Measurements from ENCODE around the gene OR4M1. TPM values are rescaled to one million over a fixed set of nuclear protein-coding genes. Genes with fewer than 3 reads are reported as not detected.
A peak's percentile ranks its signal among the peaks of the same experiment; 100 is the strongest.
"Not testable (repeated sequence)": the region's sequence is repeated elsewhere in the genome, so short reads cannot be mapped to it uniquely, and the experiment has no call there.

Gene OR4M1
- total RNA-seq, 4 donors from 2014 or later = not detected

DNA sequence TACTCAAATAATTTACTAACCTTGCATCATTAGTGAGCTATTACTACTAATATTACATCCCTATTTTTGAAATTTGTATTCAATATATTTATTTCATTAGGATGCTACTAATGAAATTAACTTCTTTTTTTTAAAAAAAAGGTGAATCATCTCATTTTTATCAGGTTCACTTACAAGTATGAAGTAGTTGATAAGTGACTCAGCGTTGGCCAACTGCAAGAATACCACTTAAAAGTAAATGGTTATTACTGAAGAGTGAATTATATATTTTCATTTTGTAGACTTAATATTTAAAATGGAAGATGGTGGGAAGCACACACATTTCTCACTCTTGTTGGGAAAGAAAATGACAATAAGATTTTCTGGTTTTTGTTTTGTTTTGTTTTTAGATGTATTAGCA lies 49.9 kb downstream of the OR4M1 start:
- ATAC-seq (ENCODE audit: low FRiP score) (no peak), DNase-seq (ENCODE audit: low spot score) (no peak)
- TF ChIP-seq, protein P1, sequence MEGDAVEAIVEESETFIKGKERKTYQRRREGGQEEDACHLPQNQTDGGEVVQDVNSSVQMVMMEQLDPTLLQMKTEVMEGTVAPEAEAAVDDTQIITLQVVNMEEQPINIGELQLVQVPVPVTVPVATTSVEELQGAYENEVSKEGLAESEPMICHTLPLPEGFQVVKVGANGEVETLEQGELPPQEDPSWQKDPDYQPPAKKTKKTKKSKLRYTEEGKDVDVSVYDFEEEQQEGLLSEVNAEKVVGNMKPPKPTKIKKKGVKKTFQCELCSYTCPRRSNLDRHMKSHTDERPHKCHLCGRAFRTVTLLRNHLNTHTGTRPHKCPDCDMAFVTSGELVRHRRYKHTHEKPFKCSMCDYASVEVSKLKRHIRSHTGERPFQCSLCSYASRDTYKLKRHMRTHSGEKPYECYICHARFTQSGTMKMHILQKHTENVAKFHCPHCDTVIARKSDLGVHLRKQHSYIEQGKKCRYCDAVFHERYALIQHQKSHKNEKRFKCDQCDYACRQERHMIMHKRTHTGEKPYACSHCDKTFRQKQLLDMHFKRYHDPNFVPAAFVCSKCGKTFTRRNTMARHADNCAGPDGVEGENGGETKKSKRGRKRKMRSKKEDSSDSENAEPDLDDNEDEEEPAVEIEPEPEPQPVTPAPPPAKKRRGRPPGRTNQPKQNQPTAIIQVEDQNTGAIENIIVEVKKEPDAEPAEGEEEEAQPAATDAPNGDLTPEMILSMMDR (IDR thresholded peaks at IDR 0.05) = no peak

DNA sequence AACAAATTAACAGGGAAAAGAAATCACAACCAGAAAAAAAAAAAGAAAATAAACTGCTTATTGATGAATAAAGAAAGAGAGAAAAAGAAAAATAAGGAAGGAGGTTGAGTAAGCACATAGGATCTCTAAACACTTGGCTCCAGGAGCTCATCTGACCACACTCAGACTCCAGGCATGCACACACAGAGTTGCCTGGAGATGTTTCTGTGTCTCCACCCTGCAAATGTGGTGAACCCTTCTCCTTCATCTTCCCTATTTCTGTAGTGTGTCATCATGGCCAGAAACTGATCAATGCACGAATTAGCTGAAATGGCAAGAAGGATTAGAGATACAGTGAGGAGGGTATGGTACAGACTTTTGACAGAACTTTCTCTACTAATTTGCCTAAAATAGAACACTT lies 50.5 kb downstream of the OR4M1 start:
- no peak for DNase-seq (ENCODE audit: low spot score)
- peak; percentile 57 for ATAC-seq (ENCODE audit: low FRiP score)
- TF ChIP-seq, protein P1 (IDR thresholded peaks at IDR 0.05) = no peak

DNA sequence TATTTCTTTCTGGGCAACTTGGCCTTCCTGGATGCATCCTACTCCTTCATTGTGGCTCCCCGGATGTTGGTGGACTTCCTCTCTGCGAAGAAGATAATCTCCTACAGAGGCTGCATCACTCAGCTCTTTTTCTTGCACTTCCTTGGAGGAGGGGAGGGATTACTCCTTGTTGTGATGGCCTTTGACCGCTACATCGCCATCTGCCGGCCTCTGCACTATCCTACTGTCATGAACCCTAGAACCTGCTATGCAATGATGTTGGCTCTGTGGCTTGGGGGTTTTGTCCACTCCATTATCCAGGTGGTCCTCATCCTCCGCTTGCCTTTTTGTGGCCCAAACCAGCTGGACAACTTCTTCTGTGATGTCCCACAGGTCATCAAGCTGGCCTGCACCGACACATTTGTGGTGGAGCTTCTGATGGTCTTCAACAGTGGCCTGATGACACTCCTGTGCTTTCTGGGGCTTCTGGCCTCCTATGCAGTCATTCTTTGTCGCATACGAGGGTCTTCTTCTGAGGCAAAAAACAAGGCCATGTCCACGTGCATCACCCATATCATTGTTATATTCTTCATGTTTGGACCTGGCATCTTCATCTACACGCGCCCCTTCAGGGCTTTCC lies 54.4 kb downstream of the OR4M1 start:
- ATAC-seq (ENCODE audit: low FRiP score); DNase-seq (ENCODE audit: low spot score): not testable (repeated sequence)

DNA sequence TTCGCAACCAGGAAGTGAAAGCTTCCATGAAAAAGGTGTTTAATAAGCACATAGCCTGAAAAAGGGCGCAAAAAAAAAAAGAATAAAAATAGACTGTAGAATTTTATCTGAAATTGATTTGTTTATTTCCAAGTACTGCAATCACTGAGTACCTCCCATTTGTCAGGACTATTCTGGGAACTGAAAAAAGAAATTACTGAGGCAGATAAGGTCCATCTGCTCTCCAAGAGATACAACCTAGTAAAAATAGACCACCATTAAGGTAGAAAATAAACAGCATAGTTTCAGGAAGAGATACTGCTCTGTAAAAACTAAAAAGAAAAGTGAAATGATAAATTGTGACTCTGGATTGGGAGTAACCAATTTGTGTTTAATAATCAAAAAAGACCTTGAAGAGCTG lies 55.0 kb downstream of the OR4M1 start:
- TF ChIP-seq, protein P1 (IDR thresholded peaks at IDR 0.05) = no peak
- ATAC-seq (ENCODE audit: low FRiP score) (no peak), DNase-seq (ENCODE audit: low spot score) (no peak)

Other genes starting within 250 kb of the OR4M1 start
- gene OR11H2, start 59.6 kb upstream of the OR4M1 start, total RNA-seq = not detected
- gene OR4Q3, start 29.9 kb upstream of the OR4M1 start, total RNA-seq = not detected
- under 1 TPM in 1 of 4 donors, not detected in 3; 0.09 TPM for gene OR4N2, start 30.3 kb downstream of the OR4M1 start, total RNA-seq
- not detected for gene OR4K2, start 101.6 kb downstream of the OR4M1 start, total RNA-seq
- not detected for gene OR4K5, start 147.1 kb downstream of the OR4M1 start, total RNA-seq
- gene OR4K1, start 157.4 kb downstream of the OR4M1 start, total RNA-seq = not detected
- not detected for gene OR4K15, start 202.1 kb downstream of the OR4M1 start, total RNA-seq
- not detected for gene OR4Q2, start 228.7 kb downstream of the OR4M1 start, total RNA-seq
- gene OR4K14, start 245.8 kb downstream of the OR4M1 start, total RNA-seq = not detected

Data from omental fat pad (tissue), 4 donors.